ENCODE measurements around the gene PDXK. TPM values are rescaled to one million over a fixed set of nuclear protein-coding genes. Genes with fewer than 3 reads are reported as not detected.

The PDXK gene
- total RNA-seq, 4 donors from 2014 or later: 58.8 to 111 (median 93.5) TPM

DNA sequence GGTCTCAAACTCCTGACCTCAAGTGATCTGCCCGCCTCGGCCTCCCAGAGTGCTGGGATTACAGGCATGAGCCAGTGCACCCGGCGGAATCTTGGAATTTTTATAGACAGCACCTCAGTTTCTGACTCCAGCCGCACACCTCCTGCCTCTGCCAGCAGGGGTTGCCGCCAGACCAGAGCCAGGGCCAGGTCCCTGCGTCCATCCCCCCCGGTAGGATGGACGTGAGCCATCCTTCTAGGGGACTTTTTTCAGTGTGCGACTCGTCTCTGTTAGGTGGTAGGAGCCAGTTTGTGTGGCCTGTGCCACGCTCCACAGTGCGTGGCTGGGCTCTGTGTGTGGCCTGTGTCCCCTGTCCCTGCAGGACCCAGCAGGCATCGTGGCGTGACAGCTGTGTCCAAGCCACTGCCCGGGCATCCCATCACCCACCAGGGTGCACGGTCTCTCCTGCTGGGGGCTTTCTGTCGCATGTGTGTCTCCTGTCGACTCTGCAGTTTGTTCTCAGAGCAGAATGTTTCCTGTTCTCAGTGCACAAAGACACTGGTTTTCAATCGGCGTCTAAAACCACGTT lies 41.5 kb downstream of the PDXK start:
- DNase-seq (ENCODE audit: low spot score): no peak
- ATAC-seq (ENCODE audit: low FRiP score): no peak
- TF ChIP-seq, protein P1, sequence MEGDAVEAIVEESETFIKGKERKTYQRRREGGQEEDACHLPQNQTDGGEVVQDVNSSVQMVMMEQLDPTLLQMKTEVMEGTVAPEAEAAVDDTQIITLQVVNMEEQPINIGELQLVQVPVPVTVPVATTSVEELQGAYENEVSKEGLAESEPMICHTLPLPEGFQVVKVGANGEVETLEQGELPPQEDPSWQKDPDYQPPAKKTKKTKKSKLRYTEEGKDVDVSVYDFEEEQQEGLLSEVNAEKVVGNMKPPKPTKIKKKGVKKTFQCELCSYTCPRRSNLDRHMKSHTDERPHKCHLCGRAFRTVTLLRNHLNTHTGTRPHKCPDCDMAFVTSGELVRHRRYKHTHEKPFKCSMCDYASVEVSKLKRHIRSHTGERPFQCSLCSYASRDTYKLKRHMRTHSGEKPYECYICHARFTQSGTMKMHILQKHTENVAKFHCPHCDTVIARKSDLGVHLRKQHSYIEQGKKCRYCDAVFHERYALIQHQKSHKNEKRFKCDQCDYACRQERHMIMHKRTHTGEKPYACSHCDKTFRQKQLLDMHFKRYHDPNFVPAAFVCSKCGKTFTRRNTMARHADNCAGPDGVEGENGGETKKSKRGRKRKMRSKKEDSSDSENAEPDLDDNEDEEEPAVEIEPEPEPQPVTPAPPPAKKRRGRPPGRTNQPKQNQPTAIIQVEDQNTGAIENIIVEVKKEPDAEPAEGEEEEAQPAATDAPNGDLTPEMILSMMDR (IDR thresholded peaks at IDR 0.05): no peak

DNA sequence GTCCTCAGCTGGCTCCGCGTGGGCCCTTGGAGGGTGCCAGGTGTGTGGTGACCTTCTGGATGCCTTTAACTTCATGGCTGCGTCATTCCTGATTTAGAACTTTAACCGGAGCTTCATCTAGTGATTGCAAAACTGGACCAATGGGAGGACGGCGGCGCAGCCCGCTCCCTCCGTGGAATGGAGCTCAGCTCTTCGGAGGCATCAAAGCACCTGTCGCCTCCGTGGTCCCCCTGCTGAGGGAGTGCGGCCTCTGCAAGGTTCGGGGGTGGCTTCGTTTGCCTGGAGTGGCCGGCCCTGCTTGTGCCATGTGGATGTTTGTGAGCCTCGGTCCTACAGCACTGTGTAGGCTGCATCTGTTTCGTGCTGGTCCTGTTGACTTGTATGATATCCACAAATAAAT lies 43.0 kb downstream of the PDXK start:
- TF ChIP-seq, protein P1 (IDR thresholded peaks at IDR 0.05): no peak
- ATAC-seq (ENCODE audit: low FRiP score) (no peak), DNase-seq (ENCODE audit: low spot score) (no peak)

DNA sequence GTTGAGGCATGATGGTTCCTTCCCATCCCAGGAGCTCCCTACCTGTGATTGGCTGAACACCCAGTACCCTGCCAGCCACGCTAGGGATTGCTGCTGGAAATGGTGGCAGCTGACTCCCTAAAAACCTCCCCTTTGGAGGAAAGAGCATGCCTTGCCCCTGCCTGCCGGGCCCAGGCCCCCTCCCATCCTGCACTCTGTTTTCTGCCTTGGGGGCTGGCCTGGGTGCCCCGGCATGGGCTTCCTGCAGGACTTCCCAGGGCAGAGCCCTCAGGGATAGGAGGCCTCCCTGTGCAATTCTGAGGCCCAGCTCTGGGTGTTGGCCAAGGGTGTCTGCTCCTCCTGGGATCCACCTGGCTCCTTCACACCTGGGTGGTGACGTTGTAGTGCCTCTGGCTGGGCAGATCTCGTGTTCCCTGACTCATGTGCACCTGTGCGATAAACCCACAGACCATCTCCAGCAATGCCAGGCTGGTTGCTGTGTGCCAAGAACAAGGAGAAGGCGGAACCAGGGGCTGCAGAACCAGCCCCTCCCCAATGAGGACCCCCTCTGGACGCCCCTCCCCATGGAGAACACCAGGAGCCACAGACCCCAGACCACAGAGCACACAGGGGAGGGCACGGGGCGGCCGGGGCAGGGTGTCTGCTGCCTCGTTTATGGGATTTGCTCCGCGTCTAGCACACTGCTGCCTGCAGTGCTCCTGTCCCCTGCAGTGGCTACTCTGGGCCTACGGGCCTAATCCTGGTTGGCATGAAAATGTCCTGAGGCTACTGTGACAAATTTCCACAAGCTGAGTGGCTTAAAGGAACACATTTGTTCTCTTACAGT lies 43.6 kb downstream of the PDXK start:
- DNase-seq (ENCODE audit: low spot score) (no peak), ATAC-seq (ENCODE audit: low FRiP score) (no peak)
- TF ChIP-seq, protein P1 (IDR thresholded peaks at IDR 0.05): no peak

DNA sequence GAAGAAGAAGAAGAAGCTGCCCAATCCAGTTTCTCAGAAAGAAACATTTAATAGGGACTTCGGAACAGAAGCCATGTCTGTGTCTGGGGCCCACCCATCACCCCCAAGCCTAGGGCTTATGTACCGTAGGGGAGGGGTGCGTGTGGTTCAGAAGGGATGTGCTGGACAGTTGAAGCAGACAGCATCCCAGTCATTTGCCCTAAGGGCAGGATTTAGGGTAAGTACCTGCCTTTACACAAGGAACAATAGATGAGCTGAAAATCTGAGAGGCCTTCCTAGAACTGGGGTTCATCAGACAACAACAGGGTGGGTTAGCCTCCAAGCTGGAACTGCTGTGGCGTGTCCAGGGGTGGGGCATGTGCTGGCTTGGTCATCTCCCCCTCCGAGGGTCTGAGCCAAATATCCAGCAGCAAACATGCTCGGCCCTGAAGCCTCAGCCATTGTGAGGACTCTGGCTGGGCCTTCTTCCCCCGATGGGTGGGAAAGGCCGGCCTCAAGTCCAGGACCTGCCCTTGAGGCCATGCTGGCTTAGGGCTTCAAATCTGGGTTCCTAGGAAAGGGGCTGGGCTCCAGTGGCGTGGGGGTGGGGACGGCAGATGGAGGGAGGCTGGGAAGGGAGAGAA lies 45.1 kb downstream of the PDXK start:
- no peak for DNase-seq (ENCODE audit: low spot score)
- ATAC-seq (ENCODE audit: low FRiP score): no peak
- TF ChIP-seq, protein P1 (IDR thresholded peaks at IDR 0.05): no peak

DNA sequence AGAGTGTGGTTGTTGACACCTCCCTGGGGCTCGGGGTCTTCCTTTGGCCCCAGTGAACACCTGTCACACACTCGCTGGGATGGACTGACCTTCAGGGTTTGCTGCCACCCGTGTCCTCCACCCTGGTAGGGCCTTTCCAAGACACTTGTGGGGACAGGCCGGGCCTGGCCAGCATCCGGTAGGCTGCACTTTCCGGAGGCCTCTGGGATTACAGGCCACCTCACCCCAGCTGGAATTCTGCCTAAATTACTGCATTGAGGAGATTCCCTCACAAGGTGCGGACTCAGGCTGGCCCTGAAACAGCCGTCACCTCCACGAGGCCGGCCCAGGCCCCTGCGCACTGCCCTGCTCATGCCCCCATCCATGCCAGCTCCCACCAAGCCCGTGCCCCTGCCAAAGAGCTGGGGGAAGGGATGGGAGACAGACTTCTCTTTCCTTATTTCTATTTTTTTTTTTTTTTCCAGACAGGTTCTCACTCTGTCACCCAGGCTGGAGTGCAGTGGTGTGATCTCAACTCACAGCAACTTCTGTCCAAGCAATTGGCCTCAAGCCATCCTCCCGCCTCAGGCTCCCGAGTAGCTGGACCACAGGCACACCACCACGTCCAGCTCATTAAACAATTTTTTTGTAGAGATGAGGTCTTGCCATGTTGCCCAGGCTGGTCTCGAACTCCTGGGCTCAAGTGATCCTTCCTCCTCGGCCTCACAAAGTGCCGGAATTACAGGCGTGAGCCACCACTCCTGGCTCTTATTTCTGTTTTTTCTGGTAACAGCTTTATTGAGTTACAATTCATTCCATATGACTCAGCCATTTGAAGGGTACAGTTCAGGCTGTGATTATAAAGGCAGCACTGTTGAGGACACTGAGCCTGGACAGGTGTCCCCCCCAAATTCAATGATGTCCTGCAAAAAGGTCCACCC lies 45.9 kb downstream of the PDXK start:
- DNase-seq (ENCODE audit: low spot score): no peak
- no peak for ATAC-seq (ENCODE audit: low FRiP score)
- TF ChIP-seq, protein P1 (IDR thresholded peaks at IDR 0.05): no peak

DNA sequence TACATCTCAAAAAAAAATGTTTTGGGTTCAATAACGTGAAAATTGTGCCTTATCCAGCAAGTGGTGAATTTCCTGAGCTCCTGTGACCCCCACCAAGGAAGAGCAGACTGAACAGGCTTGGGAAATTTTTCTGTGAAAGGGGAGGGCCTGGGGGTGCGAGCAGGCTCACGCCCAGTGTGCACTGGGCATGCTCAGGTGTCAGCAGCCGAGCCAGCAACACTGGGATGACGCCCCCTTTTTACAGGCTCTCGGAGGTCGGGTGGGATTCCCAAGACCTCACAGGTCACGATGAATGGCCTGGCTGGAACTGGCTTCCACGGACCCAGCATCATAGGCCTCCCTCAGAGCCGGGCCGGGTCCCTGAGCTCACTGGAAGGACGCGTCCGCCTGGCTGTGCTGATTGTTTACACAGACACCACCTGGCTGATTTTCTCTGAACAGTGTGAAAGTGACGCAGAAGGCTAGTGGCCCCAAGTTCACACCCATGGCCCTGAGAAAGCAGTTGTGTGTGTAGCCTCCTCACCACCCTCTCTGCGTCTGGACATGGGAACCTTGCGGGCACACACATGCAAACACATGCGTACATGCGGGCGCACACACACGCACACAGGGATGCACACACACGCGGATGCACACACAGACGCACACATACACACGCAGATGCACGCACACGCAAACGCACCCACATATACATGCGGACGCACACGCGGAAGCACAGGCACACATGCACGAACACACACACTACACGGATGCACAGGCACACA lies 48.0 kb downstream of the PDXK start:
- no peak for DNase-seq (ENCODE audit: low spot score)
- TF ChIP-seq, protein P1 (IDR thresholded peaks at IDR 0.05): no peak
- no peak for ATAC-seq (ENCODE audit: low FRiP score)

Data from omental fat pad (tissue), 4 donors.